ENCODE results near the gene ZNRF1.

The ZNRF1 gene

DNA sequence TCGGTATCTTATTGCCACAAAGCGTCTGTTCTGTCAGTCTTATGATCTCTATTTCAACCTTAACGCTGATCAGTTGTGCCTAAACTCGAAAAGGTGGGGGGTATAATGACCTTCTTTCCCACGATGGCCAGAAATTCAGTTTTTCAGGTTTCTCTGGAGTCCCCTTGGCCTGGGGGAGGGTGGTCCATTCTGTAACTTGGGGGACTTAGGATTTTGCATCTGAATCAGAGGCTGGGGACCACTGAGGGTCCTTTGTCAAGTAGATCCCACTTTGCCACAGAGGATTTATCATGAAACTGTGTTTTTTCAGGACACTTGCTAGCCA, 7.6 kb upstream of the ZNRF1 start:
- DNase-seq (ENCODE audit: low read depth) = no peak
- TF ChIP-seq, protein P1, sequence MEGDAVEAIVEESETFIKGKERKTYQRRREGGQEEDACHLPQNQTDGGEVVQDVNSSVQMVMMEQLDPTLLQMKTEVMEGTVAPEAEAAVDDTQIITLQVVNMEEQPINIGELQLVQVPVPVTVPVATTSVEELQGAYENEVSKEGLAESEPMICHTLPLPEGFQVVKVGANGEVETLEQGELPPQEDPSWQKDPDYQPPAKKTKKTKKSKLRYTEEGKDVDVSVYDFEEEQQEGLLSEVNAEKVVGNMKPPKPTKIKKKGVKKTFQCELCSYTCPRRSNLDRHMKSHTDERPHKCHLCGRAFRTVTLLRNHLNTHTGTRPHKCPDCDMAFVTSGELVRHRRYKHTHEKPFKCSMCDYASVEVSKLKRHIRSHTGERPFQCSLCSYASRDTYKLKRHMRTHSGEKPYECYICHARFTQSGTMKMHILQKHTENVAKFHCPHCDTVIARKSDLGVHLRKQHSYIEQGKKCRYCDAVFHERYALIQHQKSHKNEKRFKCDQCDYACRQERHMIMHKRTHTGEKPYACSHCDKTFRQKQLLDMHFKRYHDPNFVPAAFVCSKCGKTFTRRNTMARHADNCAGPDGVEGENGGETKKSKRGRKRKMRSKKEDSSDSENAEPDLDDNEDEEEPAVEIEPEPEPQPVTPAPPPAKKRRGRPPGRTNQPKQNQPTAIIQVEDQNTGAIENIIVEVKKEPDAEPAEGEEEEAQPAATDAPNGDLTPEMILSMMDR (IDR thresholded peaks at IDR 0.05; ENCODE audit: low read length, missing control alignments) = no peak
- no peak overlapping the region for H3K4me3 ChIP-seq (replicated peaks; ENCODE audit: low read depth, low read length)

DNA sequence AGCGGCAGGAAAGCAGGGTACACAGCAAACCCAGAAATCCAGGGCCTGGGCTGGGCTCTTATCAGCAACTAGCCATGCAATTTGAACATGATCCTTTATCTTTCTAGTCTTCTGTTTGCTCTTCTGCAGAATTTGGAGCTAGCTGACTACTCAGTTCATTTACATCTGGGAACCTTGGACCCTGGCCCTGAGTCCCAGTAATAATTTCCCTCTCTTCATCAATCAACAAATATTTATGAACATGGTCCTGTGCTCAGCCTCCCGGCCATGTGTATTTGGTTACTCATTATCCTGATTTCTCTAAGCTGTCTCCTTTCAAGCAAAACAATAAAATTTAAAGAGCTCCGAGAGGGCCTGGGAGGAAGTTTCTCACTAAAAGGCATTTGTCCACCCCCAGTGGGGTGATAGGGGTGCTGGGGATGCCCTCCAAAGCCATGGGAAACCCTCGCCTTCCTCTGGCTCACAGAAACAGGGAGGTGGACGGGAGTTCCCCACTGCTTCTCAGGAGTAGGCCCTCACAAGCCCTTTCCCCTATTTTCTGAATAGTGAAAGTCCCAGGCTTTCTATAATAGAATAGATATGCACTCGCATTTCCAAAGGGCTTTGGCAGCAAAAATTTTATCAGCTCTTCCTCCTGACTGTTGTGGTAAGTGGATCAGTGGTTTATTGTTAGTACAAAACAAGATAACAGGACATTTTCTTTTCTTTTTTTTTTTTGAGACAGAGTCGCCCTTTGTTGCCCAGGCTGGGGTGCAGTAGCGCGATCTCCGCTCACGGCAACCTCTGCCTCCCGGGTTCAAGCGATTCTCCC, 7.0 kb upstream of the ZNRF1 start:
- TF ChIP-seq, protein P1 (IDR thresholded peaks at IDR 0.05; ENCODE audit: low read length, missing control alignments) = no peak
- DNase-seq (ENCODE audit: low read depth) = no peak
- no peak overlapping the region for H3K4me3 ChIP-seq (replicated peaks; ENCODE audit: low read depth, low read length)

DNA sequence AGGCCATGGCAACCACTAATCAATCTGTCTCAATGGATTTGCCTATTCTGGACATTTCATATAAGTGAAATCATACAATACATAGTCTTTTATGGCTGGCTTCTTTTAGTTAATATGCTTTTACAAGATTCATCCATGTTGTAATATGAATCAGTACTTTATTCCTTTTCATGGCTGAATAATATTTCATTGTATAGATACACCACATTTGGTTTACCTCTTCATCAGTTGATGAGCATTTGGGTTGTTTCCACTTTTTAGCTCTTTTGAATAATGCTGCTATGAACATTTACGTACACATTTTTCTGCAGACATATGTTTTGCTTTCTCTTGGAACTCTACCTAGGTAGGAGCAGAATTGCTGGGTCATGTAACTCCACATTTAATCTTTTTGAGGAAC, 2.8 kb upstream of the ZNRF1 start:
- no peak for DNase-seq (ENCODE audit: low read depth)
- TF ChIP-seq, protein P1 (IDR thresholded peaks at IDR 0.05; ENCODE audit: low read length, missing control alignments) = no peak
- no peak overlapping the region for H3K4me3 ChIP-seq (replicated peaks; ENCODE audit: low read depth, low read length)

DNA sequence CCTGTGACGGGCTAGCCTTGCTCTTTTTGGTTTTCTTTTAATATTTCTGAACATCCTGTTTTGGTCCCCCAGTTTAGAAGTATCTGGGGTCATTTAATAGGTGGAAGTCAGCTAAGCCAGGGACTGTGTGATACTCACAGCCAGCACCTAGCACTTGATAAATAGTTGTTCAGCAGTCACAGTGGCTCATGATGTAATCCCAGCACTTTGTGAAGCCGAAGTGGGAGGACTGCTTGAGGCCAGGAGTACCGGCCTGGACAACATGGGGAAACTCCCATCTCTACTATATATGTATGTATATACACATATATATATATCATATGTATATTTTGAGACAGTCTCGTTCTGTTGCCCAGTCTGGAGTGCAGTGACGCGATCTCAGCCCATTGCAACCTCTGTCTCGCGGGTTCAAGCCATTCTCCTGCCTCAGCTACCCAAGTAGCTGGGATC, 1.8 kb upstream of the ZNRF1 start:
- DNase-seq (ENCODE audit: low read depth) = no peak
- TF ChIP-seq, protein P1 (IDR thresholded peaks at IDR 0.05; ENCODE audit: low read length, missing control alignments) = no peak
- H3K4me3 ChIP-seq (replicated peaks; ENCODE audit: low read depth, low read length) = no peak overlapping the region

DNA sequence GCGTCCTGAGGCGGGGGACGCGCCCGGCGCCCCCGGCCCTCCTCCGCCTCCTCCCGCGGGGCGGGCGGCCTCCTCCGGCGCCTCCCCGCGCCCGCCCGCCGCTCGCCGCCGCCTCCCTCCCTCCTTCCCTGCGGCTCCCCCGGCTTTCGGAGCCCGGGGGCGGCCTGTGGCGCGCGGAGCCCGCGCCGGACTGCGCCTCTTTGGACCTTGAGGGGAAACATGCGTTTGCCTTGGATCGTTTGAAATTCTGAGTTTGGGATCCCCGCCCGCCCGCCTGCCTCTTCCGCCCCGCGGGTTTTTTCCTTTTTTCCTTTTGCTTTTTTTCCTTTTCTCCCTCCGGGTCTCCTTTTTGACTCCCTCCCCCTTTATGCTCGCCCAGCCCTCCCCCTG, 390 bp downstream of the ZNRF1 start:
- DNase-seq (ENCODE audit: low read depth) = no peak
- peak overlapping the region; percentile 70 for H3K4me3 ChIP-seq (replicated peaks; ENCODE audit: low read depth, low read length)
- TF ChIP-seq, protein P1 (IDR thresholded peaks at IDR 0.05; ENCODE audit: low read length, missing control alignments) = no peak

DNA sequence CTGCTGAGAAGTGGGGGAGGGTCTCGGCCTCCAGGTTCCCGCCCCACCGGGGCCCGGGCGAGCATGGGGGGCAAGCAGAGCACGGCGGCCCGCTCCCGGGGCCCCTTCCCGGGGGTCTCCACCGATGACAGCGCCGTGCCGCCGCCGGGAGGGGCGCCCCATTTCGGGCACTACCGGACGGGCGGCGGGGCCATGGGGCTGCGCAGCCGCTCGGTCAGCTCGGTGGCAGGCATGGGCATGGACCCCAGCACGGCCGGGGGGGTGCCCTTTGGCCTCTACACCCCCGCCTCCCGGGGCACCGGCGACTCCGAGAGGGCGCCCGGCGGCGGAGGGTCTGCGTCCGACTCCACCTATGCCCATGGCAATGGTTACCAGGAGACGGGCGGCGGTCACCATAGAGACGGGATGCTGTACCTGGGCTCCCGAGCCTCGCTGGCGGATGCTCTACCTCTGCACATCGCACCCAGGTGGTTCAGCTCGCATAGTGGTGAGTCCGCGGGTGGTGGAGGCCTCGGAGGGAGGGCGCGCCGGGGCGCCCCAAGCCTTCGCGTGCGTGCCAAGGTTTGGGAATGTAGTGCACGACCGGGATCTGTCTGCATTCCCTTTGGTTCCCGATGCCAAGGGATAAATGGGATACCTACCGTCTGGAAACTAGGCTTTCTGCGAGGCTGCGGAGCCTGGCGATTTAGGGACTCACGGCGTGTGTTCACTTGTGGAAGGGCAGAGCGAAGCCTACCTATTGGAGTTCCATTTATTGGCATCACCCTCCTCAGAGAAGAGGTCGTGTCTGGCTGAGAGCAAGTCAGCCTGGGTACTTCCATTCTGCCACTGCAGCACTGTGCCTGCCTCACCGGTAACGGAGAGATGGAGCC, 1.0 kb downstream of the ZNRF1 start:
- DNase-seq (ENCODE audit: low read depth) = peak; percentile 42
- peak overlapping the region; percentile 70 for H3K4me3 ChIP-seq (replicated peaks; ENCODE audit: low read depth, low read length)
- TF ChIP-seq, protein P1 (IDR thresholded peaks at IDR 0.05; ENCODE audit: low read length, missing control alignments) = no peak
